GM10248 (cell line): Measurements from ENCODE around the gene ATOH7.

Experiments
- CTCF ChIA-PET: fragments of 300-600 bp; sonication (Branson Sonifier 250); formaldehyde crosslinking; extraction: SDS; loops from one replicate; lab custom pipeline; 2021; ENCODE audit warnings: antibody characterized with exemption; lab: Yijun Ruan, JAX
- POLR2A ChIA-PET: fragments of 350-650 bp; sonication (Branson Sonifier 250); formaldehyde crosslinking; extraction: SDS; loops from one replicate; lab custom pipeline; 2020; ENCODE audit warnings: antibody characterized with exemption; lab: Yijun Ruan, JAX
- DNase-seq: peaks from one replicate; pipeline ENCODE4 v3.0.0; 2012; ENCODE audit errors: extremely low spot score
- CTCF ChIP-seq: IDR thresholded peaks from 2 replicates; pipeline ENCODE4 v1.5.1; 2012; ENCODE audit warnings: mild to moderate bottlenecking, low read depth; ENCODE audit errors: extremely low read depth, missing control alignments, control extremely low read depth

The ATOH7 gene

DNA sequence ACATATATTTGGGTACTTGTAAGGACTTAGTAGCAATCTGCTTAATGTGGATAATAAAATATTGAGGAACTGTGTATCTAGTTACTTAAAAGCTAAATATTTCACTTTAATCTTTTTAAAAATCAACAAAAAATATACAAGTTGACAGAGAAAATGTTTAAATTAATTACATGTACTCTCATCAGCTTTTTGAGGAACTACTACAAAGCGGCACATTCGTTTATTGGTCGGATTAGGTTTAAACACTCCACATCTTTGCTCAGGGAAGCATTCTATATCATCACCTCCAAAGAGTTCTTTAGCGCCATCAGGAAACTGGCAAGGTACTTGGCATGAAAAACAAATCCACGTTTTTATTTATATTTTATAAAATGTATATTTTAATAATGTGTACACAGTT is 1.6 kb downstream of the ATOH7 start:
- TF ChIP-seq CTCF, result no peak
- CTCF ChIA-PET, result interaction anchor here (1.0 to 6.9 kb wide), 7 partner anchors 17 to 374 kb away, joined by 3 to 49 read pairs (median 5); no protein-coding TSS in a partner anchor
- POLR2A ChIA-PET, result no interaction called here
- DNase-seq, result no peak

- no peak for TF ChIP-seq CTCF
- no peak for DNase-seq
- POLR2A ChIA-PET, result no interaction called here
- CTCF ChIA-PET, result interaction anchor here (3.8 kb wide), 1 partner anchor 13 kb away, joined by 30 read pairs; no protein-coding TSS in a partner anchor
Observed at GRCh38 chr10:68224810-68225209, 7.1 kb downstream of the ATOH7 start.

GRCh38 chr10:68223535-68224165 is 8.3 kb downstream of the ATOH7 start:
- CTCF ChIA-PET, result interaction anchor here (1.2 to 3.8 kb wide), 3 partner anchors 12 to 141 kb away, joined by 3 to 30 read pairs (median 3); no protein-coding TSS in a partner anchor
- no peak for TF ChIP-seq CTCF
- POLR2A ChIA-PET, result no interaction called here
- no peak for DNase-seq

- no peak for TF ChIP-seq CTCF
- DNase-seq, result no peak
- ChIA-PET POLR2A (interaction anchor here (0.6 kb wide), 1 partner anchor 427 kb away, joined by 3 read pairs; no protein-coding TSS in a partner anchor), CTCF (interaction anchor here (1.2 to 3.8 kb wide), 3 partner anchors 10 to 139 kb away, joined by 3 to 30 read pairs (median 3); no protein-coding TSS in a partner anchor)
Observed at GRCh38 chr10:68222391-68222790, 9.5 kb downstream of the ATOH7 start.

- CTCF ChIA-PET, result interaction anchor here (1.1 to 3.8 kb wide), 2 partner anchors 9 to 14 kb away, joined by 3 to 30 read pairs; no protein-coding TSS in a partner anchor
- no peak for DNase-seq
- POLR2A ChIA-PET, result no interaction called here
- no peak for TF ChIP-seq CTCF
Observed at GRCh38 chr10:68221196-68221595, 10.7 kb downstream of the ATOH7 start.

DNA sequence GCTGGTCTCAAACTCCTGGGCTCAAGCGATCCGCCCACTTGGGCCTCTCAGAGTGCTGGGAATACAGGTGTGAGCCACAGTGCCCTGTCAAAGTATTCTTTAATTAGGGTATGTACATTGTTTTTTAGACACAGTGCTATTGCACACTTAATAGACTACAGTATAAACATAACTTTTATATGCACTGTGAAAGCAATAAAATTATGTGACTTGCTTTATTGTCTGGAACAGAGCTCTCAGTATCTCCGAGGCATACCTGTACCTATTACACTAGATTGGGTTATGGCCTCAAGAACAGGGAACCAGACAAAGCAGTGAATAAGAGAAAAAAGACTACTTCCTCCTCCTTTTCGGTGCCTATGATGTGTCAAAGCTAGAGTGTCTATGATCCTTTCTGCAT is 13.1 kb downstream of the ATOH7 start:
- POLR2A ChIA-PET, result no interaction called here
- DNase-seq, result no peak
- TF ChIP-seq CTCF, result no peak
- CTCF ChIA-PET, result interaction anchor here (1.3 kb wide), 1 partner anchor 9 kb away, joined by 5 read pairs; no protein-coding TSS in a partner anchor
